C4-2B (cell line): ENCODE data around the gene HOXB9.

Experiments used
- CTCF ChIP-seq: fragments of 450-650 bp; conservative IDR thresholded peaks from 2 replicates; pipeline ENCODE4 v1.5.1; 2017; ENCODE audit warnings: mild to moderate bottlenecking
- ZFX ChIP-seq: fragments of 450-650 bp; IDR thresholded peaks from 2 replicates; pipeline ENCODE4 v1.6.1; 2017

GRCh38 chr17:48639982-48640857, 14.1 kb upstream of the HOXB9 start:
- TF ChIP-seq CTCF (no peak), ZFX (no peak)
